ENCODE measurements around the gene LRRC61.
"Not testable (repeated sequence)": the region's sequence is repeated elsewhere in the genome, so short reads cannot be mapped to it uniquely, and the experiment has no call there.

Gene LRRC61

DNA sequence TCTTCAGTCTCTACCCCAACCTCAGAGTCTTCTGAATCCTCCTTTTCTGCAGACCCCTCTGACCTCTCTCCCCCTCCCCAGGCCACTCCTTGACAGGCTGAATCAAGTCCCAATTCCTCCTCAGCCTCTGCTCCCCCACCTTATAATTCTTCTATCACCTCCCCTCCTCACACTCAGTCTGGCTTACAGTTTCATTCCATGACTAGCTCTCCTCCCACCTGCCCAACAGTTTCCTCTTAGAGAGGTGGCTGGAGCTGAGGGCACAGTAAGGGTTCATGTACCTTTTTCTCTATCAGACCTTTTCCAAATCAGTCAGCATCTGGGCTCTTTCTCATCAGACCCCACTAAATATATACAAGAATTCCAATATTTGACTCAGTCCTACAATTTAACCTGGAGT lies 14.6 kb upstream of the LRRC61 start:
- DNase-seq = no peak

DNA sequence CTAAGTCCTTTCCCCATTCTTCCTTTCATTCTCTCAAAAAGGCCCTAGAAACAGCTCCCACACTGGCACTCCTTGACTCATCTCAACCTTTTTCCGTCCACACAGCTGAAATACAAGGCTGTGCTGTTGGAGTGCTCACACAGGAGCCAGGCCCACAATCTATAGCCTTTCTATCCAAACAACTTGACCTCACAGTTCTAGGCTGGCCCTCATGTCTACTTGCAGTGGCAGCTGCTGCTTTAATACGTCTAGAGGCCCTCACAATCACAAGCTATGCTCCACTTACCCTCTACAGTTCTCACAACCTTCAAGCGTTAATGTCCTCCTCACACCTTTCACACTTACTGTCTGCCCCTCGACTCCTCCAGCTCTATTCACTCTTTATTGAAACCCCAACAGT lies 12.0 kb upstream of the LRRC61 start:
- no peak for DNase-seq

DNA sequence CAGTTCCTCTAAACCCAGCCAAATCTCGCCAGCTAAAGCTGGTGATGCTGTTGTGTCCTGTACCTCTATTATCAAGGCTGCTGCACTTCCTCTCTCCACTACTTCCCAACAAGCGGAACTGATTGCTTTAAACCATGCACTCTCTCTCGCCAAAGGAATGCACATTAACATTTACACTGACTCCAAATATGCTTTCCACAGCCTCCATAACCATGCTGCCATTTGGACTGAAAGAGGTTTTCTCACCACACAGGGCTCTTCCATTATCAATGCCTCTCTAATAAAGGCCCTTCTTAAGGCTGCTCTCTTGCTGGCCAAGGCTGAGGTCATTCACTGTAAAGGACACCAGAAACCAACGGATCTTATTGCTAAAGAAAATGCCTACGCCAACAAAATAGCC lies 11.4 kb upstream of the LRRC61 start:
- no peak for DNase-seq

DNA sequence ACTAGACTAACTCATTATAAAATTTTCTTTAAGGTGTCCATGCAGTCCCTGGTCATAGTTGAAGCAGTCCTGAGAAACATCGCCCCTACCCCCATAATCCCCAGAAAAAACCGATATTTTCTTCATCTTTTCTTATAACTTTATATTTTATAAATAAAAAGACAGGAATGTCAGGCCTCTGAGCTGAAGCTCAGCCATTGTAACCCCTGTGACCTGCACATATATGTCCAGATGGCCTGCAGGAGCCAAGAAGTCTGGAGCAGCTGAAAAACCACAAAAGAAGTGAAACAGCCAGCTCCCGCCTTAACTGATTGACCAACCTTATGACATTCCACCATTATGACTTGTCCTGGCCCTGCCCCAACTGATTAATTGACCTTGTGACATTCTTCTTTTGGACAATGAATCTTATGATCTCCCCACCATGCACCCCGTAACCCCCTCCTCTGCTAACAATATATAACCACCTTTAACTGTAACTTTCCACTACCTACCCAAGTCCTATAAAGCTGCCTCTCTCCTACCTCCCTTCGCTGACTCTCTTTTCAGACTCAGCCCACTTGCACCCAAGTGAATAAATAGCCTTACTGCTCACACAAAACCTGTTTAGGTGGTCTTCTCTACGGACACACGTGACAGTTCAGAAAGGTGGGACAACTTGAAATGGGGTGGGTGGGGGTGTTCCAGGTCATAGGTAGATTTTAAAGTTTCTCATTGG lies 10.3 kb upstream of the LRRC61 start:
- not testable (repeated sequence) for DNase-seq

DNA sequence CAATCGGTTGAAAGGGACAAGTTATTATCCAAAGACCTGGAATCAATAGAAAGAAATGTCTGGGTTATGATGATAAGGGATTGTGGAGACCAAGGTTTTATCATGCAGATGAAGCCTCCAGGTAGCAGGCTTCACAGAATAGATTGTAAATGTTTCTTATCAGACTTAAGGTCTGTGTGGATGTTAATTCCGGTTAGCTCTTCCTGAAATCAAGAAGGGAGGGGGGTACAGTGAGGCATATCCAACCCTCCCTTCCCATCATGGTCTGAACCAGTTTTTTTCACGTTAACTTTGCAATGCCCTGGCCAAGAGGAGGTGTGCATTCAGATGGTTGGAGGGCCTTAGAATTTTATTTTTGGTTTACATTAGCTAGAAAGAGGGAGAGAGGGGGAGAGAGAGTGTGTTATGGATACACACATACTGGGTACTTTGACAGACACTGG lies 9.8 kb upstream of the LRRC61 start:
- DNase-seq = no peak

DNA sequence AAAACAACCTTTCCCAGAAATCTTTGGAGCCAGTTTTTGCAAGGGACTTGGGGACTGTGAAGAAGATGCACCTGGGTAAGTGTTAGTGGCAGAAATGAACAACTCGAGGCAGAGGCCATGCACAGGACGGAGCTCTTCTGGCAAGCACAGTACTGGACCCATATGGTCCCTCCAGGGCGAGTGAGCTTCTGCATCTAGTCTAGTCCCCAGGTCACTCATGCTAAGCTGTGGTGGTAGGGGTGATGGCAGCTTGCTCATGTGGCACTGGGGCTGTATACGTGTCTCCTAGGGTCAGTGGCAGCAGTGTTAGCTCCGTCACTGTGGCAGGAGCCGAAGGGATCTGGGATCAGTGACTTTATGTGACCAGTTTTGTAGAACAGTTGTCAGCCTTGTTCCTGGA lies 9.3 kb upstream of the LRRC61 start:
- DNase-seq = no peak

DNA sequence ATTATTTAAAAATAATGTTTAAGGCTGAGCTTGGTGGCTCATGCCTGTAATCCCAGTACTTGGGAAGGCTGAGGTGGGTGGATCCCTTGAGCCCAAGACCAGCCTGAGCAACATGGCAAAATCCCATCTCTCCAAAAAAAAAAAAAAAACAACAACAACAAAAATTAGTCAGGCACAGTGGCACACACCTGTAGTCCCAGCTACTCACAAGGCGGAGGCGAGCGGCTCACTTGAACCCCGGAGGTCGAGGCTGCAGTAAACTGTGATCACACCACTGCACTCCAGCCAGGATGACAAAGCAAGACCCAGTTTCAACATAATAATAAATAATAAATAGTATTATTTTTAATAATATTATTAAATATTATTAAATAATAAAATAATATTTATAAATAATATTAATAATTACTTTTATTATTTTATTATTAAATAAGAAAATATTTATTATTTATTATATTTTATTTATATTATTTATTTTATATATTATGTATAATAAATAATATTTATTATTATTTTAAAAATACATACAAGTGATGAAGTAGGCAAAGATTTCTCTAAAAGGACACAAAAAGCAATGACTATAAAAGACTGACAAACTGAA lies 8.4 kb upstream of the LRRC61 start:
- no peak for DNase-seq

DNA sequence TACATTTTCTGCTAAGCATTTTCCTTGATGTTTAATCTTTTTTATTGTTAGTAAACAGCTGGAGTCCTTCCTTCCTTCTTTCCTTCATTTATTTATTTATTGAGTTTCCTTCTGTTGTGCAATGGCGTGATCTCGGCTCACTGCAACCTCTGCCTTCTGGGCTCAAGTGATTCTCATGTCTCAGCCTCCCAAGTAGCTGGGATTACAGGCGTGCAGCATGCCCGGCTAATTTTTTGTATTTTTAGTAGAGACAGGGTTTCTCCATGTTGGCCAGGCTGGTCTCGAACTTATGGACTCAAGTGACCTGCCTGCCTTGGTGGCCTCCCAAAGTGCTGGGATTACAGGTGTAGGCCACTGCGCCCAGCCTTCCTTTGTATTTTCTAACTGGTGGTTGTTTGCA lies 6.2 kb upstream of the LRRC61 start:
- DNase-seq = not testable (repeated sequence)

DNA sequence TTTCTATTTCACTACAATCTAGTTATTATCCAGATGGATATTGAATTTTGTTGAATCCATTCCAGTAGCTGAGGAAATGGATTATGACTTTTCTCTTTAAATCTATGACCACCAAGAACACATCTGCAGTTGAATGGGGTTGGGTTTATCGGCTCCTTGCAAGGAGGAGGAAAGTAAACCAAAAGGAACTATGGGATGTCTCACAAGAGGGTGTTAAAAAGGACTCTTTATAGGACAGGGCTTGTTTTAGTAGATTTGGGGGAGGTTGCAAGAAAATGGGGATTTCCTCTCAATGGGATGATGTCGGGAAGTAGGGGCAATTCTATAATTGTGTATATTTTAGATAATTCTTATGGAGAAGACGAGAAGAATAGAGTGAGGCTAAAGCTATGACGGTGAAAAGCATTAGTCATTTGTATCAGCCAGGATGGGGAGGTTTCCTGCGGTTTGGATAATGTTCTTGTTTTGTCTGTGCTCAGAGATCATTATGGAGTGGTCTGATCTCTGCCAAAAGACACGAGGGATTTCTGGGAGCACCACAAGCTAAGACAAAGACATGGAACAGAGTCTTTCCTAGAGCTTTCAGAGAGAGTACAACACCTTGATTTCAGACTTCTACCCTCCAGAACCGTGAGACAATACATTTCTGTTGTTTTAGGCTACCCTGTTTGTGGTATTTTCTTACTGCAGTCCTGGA lies 5.3 kb upstream of the LRRC61 start:
- no peak for DNase-seq

DNA sequence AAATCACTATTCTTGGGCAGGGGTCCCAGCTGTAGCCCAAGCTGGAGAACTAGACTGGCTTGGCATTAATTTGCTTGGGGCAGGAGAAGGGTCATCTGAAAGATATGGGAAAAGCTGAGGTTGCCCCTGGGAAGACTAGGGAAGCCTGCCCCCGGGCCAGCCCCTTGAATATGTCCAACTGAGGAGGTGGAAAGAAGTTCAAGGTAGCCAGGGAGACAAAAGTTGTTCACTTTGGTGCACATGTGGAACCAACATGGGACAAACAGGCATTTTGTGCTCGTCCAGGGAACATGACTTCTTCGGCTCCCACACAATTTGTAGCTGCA lies 1.4 kb upstream of the LRRC61 start:
- DNase-seq = no peak

DNA sequence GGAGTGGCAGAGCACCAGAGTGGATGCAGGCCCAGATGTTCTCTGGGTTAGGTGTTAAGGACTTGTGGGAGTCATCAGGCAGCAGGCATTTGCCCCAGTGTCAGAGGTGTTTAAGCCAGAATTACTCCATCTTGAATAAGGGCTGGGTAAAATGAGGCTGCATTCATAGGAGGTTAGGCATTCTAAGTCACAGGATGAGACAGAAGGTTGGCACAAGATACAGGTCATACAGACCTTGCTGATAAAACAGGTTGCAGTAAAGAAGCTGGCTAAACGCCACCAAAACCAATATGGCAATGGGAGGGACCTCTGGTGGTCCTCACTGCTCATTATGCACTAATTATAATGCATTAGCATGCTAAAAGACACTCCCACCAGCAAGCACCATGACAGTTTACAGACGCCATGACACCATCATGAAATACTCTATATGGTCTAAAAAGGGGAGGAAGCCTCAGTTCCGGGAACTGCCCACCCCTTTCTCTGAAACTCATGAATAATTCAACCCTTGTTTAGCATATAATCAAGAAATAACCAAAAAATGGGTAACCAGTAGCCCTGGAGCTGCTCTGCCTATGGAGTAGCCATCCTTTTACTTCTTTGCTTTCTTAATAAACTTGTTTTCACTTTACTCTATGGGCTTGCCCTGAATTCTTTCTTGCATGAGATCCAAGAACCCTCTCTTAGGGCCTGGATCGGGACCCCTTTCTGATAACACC lies 882 bp upstream of the LRRC61 start:
- peak; percentile 79 for DNase-seq

DNA sequence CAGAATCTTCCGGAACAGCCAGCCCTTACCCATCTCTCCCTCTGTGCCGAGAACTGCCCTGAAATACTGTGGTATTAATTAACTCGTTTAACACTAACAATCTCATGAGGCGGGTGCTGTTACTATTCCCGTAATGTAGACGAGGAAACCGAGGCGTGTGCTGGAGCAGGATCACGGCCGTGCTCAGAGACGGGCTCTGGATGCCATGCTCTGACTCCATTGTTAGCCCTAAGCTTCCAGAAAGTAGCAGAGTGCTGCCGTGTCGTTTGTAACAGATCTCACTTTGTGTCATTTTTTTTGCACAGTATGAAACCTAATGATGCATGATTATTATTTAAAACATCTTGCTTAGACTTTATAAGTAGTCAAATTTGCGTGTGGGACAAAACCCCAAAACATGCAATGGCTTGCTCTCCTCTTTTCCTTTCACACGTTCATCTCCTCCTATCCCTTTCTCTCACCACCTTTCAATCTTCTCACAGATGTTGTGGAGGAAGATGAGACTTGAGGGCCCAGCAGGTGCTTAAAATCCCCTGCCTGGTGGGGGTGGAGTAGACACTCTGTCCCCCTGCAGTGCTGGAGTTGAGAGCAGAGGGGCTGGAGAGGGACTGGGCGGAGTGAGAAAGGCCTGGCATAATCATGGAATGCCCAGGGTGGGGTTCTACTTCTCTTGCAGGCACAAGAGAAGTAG lies 672 bp downstream of the LRRC61 start:
- DNase-seq = no peak

DNA sequence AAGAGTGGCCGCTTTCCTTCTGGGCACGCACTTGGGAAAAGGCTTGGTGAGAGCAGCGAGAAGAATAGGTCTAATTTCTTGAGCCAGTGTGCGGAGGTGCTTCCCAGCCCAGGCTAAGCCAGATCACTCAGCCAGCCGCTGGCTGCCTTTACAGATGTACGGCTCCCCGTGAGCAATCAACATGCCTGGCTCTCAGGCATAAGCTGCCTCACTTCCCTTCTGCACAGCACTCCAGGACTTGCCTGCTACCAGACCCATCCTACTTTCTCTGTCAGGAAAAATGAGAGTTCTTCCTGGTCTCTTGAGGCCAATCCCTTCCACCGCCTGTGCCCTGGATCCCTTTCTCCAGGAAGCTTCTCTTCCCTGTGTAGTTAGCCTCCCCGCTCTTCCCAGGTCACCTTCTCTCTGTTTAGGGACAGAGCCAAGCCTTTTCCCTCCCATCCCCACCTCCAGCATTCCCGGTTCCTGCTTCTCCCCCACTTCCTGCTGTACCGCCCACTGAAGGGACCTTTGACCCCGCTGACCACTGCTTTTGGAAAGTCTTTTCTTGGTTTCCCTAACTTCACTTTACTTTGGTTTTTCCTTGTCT lies 1.3 kb downstream of the LRRC61 start:
- DNase-seq = no peak

DNA sequence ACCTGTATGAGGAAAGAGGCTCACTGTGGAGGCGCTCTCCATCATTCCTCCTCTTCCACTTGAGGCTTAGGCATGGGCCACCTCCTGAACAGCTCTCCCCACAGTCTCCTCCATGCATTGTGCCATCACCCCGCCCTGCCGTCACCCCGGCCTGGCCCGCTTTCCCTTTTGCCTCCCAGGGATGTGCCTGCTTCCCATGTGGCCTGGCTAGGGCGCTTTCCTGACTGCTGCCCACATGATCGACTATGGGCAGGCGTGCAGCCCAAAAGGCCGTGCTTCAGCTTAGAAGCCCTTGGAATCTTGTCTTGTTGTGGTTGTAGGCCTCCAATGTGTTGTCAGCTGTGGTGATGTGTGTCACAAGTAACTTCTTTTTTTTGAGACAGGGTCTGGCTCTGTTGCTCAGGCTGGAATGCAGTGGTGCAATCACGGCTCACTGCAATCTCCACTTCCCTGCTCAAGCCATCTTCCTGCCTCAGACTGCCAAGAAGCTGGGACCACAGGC lies 2.0 kb downstream of the LRRC61 start:
- no peak for DNase-seq

DNA sequence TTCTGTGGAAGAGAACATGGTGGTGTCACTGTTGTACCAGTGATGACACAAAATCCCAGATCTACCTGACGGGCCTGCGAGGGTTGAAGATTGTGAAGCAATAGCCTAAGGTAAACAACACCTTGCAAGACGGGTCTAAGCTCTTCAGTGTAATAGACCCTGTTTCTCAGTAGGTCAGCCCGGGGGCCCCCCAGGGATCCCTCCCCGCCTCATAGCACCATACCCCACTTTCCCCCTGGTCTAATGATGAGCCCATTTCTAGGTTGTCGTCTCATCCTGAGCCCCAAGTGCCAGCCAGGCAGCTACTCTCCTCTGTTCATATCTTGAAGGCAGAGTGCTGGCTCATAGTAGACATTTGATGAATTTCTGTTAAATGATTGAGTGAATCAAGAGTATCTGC lies 2.7 kb downstream of the LRRC61 start:
- no peak for DNase-seq

DNA sequence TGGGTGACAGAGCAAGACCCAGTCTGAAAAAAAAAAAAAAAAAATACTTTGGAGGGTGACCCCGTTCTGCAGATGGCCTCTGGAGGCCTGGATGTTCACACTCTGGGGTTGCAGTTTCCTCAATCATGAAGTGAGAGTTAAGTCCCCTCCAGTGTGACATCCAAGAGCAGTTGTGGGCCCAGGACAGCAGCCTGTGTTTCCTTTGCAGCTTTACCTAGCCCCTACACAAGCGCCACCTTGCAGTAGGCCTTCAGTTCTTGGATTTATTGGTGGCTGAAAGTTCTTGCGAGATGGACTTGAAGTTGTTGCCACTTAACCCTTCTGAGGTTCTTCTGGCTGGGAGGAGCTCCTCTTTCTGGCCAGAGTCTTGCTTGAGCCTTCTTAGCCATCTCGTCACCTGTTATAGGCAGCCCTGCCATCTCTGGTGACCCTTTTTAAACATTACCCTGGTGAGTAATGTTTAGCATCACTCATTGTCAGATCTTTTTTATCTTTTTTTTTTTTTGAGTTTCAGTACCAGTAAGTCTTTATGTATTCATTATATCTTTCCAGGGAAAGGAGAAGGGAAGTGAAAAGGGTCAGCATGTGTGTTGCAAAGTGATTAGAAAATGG lies 3.6 kb downstream of the LRRC61 start:
- no peak for DNase-seq

DNA sequence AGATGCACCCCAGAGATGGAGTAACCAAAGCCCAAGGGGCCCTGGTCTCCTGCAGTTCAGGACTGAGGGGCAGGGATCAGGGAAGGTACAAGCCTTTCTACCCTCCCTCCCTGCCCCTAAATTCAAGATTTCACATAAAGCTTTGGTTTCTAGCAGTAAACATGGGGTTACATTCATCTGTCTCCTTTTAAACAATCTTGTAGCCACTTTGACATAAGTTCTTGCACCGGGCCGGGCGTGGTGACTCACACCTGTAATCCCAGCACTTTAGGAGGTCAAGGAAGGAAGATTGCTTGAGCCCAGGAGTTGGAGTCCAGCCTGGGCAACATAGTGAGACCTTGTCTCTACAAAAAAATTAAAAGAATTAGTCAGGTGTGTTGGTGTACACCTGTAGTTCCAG lies 4.2 kb downstream of the LRRC61 start:
- DNase-seq = no peak

DNA sequence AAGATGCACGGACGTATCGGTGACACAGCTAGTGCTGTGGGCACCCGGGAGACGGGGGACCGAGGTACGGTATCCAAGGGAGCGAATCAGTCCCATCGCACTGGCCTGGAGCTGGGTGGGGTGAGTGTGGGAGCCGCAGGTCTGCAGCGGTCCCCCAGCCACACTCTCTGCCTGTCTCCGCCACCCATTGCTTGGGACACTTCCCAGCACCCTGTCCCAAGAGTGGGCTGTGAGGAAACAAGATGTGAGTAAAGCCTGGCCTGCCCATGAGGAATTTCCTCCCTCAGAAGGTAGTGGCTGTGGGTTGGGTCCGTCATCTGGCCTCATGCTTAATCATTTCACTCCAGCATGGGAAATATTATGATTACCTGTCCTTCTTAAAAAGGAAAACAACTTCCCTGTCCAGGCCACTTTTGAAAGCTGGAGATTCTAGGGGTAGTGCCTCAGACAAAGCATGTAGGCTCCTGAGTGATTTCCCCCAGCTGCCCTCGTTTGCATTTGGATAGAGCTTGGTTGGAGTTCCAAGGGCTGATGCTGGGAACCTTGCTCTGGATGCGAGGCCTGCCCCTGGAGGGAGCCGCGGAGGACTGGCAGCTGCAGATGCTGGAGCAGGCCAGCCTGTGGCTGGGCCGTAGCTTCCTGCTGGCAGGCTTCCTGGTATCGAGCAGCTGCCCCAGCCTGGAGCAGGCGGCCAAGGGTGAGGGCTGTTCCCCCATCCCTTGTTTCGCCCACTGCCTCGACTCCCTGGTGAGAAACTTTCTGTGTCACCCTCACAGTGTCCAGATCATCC lies 6.4 kb downstream of the LRRC61 start:
- DNase-seq = no peak

DNA sequence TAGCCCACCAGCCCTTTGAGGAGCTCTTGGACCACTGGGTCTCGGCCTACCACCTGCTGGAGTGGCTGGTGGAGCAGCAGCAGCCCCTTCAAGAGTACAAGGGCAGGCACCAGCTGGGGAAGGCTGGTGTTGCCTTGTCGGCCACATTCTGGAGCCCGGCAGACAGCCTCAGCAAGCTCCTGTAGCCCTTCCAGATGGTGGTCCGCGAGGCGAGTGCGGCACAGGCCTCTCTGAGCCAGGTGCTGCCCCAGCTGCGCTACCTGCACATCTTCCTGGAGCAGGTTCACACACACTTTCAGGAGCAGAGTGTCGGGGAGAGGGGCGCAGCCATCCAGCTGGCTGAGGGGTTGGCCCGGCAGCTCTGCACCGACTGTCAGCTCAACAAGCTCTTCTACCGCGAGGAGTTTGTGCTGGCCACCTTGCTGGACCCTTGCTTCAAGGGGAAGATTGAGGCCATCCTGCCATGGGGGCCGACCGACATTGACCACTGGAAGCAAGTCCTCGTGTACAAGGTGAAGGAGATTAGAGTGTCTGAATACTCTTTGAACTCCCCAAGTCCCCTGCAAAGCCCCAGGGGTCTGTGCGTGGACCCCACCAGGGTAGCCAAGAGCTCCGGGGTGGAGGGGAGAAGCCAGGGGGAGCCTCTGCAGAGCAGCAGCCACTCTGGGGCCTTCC lies 7.2 kb downstream of the LRRC61 start:
- DNase-seq = no peak

DNA sequence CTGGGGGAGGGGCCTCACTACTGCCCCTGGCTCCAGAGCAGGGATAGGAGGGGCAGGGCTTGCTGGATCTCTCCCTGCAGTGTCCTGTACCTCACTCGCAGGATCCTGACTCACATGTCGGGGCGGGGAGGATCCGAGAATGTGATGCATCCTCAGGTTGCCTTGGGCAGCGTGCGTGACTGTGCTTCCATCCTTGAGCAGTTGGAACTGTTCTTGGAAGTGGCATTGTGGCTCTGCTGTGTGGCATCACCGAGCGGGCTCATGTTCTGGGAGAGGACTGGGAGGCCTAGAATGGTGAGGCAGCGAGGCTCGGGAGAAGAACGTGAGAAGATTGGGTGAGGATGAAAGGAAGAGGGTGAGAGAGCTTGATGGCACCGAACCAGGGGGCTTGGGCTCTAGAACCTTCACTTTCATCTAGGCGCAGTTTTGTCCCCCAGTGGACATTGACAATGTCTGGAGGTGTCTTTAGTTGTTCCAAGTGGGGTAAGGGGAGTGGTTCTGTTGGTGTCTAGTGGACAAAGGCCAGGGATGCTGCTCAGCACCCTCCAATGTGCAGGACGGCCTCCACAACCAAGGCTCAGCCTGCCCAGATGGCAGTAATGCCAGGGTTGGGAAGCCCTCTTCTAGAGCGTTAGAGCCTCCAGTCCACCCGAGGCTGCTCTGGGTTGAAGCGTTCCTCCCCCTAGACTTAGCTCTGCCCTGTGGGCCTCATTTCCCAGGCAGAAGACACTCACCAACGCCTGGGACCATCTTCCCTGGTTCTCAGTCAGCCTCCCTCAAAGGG lies 9.9 kb downstream of the LRRC61 start:
- DNase-seq = no peak
